ENCODE measurements around the gene MPST.

GRCh38 chr22:36985211-36985889 is 34.2 kb upstream of the MPST start:
- TF ChIP-seq EZH2phosphoT487 (IDR thresholded peaks at IDR 0.05; ENCODE audit: borderline replicate concordance, low read depth, low read length) = no peak
- TF ChIP-seq CTCF (conservative IDR thresholded peaks at IDR 0.05; ENCODE audit: low read length) = no peak
